OCI-LY3 (cell line): Measurements from ENCODE around the gene TRIM29.

ENCODE experiments used
- EZH2phosphoT487 ChIP-seq: fragments of 200-600 bp; shearing (Covaris generic); IDR thresholded peaks from 2 replicates; pipeline ENCODE4 v1.6.1; 2018; ENCODE audit warnings: antibody characterized with exemption, mixed run types, low read depth
- TF ChIP-seq, protein P1 (sequence below): fragments of 200-600, 300-600 bp; sonication (generic); IDR thresholded peaks from 2 replicates; pipeline ENCODE4 v1.5.1; 2014; ENCODE audit warnings: antibody characterized with exemption, low read length, low read depth

DNA sequence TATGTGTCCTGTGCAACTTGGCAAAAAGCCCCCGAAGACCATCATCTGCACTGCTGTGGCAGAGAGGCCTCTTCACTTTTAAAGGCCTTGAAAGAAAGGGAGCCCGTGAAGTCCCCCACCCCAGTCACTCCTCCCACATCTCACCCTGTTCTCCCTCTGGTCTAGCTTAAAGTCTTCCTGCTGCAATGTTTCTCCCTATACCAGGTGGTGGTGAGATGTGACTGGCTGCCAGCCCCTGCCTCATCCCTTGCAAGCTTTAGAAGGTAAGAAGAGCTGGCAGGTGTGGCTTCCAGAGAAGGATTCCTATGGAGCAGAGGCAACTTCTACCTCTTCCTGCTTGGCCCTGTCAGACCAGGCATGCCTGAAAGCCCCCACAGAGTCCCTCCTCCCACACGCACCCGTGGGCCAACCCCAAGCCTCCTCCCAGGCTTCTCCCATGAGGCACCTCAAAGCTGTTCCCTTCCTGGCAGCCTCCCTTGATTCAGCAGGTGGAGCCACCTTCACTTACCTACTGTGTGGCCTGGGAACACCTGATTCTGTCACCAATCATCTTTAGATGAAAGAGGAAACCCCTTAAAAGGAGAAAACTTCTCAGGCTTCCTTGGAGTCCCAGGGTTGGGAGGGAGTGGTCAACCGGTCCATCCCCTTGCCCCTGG is 4.0 kb upstream of the TRIM29 start:
- TF ChIP-seq, protein P1, sequence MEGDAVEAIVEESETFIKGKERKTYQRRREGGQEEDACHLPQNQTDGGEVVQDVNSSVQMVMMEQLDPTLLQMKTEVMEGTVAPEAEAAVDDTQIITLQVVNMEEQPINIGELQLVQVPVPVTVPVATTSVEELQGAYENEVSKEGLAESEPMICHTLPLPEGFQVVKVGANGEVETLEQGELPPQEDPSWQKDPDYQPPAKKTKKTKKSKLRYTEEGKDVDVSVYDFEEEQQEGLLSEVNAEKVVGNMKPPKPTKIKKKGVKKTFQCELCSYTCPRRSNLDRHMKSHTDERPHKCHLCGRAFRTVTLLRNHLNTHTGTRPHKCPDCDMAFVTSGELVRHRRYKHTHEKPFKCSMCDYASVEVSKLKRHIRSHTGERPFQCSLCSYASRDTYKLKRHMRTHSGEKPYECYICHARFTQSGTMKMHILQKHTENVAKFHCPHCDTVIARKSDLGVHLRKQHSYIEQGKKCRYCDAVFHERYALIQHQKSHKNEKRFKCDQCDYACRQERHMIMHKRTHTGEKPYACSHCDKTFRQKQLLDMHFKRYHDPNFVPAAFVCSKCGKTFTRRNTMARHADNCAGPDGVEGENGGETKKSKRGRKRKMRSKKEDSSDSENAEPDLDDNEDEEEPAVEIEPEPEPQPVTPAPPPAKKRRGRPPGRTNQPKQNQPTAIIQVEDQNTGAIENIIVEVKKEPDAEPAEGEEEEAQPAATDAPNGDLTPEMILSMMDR, result no peak
- TF ChIP-seq EZH2phosphoT487, result no peak
